ENCODE data around the gene ADCY1.

GRCh38 chr7:45569290-45569685 is 4.9 kb upstream of the ADCY1 start:
- TF ChIP-seq CTCF (IDR thresholded peaks at IDR 0.05) (no peak), POLR2A (IDR thresholded peaks at IDR 0.05) (no peak)

Data from uterus (tissue), 2 donors.